Measurements from ENCODE around the gene SLC5A3. TPM values are rescaled to one million over a fixed set of nuclear protein-coding genes. Genes with fewer than 3 reads are reported as not detected.

Gene SLC5A3
- total RNA-seq, 4 donors from 2014 or later = 11.5 to 29.6 (median 24.4) TPM

DNA sequence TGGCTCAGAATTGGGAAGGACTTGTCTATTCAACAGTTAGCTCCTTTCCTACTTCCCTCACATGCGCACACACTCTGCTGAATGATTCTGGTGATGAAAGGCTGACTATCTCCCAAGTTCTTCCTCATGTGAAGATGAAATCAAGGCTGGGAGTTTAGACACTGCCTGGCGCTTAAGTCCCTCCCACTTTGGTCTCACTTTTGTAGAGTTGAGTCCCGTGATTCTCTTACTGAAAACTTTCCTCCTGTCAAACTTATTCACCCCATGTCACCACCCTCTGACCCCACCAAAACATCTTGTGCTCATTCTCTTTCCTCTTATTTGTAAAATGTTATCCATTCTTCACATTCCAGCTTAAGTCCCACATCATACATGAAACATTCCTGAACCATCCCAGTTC, 8.4 kb upstream of the SLC5A3 start:
- WGBS, 2 donors (ENCODE audit: low coverage in 1 of 2) = 57 to 69% methylated on average over 3 of the region's 3 CpGs
- no peak for ATAC-seq
- no peaks in the 10 kb centered on the region for H3K36me3 ChIP-seq
- H3K27me3 ChIP-seq = no peaks in the 10 kb centered on the region
- no peak overlapping the region for H3K27ac ChIP-seq
- TF ChIP-seq, protein P1, sequence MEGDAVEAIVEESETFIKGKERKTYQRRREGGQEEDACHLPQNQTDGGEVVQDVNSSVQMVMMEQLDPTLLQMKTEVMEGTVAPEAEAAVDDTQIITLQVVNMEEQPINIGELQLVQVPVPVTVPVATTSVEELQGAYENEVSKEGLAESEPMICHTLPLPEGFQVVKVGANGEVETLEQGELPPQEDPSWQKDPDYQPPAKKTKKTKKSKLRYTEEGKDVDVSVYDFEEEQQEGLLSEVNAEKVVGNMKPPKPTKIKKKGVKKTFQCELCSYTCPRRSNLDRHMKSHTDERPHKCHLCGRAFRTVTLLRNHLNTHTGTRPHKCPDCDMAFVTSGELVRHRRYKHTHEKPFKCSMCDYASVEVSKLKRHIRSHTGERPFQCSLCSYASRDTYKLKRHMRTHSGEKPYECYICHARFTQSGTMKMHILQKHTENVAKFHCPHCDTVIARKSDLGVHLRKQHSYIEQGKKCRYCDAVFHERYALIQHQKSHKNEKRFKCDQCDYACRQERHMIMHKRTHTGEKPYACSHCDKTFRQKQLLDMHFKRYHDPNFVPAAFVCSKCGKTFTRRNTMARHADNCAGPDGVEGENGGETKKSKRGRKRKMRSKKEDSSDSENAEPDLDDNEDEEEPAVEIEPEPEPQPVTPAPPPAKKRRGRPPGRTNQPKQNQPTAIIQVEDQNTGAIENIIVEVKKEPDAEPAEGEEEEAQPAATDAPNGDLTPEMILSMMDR (IDR thresholded peaks at IDR 0.05) = no peak
- TF ChIP-seq POLR2AphosphoS5 (IDR thresholded peaks at IDR 0.05) = no peak
- TF ChIP-seq POLR2A (IDR thresholded peaks at IDR 0.05) = no peak
- TF ChIP-seq EP300 (IDR thresholded peaks at IDR 0.05) = no peak
- no peaks in the 10 kb centered on the region for H3K9me3 ChIP-seq
- no peak overlapping the region for H3K4me3 ChIP-seq
- H3K4me1 ChIP-seq = no peaks in the 10 kb centered on the region

DNA sequence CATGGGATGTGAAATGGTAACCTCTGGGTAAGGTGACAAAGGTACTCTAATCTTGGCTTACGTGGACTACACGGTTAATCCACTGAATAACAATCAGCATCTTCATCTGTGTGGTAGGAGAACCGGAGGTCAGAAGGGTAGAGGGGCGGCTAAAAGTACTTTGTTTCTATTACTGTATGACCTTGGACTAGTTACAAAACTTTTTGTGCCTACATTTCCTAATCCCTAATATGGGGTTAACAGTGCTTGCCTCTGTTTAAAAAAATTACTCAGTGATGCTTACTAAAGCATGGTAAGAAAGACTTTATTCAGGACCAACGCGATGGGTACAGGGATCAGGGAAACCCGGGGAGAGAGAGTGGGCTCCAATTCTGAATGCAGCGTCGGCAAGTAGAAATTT, 1.7 kb upstream of the SLC5A3 start:
- ATAC-seq = no peak
- 81 to 90% methylated on average over 9 of the region's 9 CpGs for WGBS, 2 donors (ENCODE audit: low coverage in 1 of 2)
- Histone ChIP-seq H3K27me3 (no peaks in the 10 kb centered on the region), H3K9me3 (no peaks in the 10 kb centered on the region), H3K4me1 (peaks cover 0 to 38% (median 6%) of the 10 kb centered on the region in 3 donors), H3K27ac (peak overlapping the region in 2 of 4 donors; percentile 88 to 93), H3K36me3 (no peaks in the 10 kb centered on the region), H3K4me3 (no peak overlapping the region)
- TF ChIP-seq EP300 (IDR thresholded peaks at IDR 0.05) (no peak), POLR2AphosphoS5 (IDR thresholded peaks at IDR 0.05) (no peak), POLR2A (IDR thresholded peaks at IDR 0.05) (no peak)
- TF ChIP-seq, protein P1 (IDR thresholded peaks at IDR 0.05) = no peak

DNA sequence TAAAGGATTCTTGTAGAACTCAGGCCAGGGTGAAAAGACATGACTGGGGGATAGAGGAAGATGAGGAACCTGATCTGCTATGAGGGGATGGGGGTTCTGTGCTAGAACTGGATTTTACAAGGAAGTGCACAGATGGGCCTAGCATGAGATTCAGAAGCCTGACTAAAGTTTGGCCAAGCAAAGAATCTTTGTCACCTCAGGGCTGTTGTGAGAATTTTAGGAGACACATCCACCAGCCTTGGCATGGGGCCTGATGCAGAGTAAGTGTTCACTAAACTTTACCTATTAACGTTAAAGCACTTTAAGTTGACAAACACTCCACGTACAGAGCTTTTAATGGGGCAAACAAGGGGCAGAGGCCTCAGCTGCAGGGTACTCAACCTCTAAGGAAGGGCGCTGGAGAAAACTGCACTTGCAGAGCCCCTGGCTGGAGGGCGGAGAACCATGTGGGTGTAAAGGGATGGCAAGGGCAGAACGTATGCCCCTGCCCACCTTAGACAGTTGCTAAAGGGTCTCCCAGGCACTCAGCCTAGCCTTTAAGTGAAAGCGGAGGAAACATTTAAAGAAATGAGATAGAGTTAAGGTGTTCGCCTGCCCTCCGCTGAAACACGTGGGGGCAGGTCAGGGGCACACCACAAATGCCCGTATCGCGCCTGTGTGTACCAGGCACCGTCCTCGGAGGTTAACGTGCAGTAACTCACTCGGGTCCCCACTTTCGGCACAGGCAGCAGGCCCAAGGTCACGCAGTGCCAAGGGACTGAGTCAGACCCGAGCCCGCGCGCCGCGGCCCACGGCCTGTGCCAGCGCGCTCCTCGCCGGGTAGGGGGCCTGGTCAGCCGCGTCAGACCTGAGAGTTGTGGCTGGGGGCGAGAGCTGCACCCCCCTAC, 990 bp upstream of the SLC5A3 start:
- WGBS, 2 donors (ENCODE audit: low coverage in 1 of 2) = 60 to 87% methylated on average over 8 to 11 of the region's 32 CpGs

DNA sequence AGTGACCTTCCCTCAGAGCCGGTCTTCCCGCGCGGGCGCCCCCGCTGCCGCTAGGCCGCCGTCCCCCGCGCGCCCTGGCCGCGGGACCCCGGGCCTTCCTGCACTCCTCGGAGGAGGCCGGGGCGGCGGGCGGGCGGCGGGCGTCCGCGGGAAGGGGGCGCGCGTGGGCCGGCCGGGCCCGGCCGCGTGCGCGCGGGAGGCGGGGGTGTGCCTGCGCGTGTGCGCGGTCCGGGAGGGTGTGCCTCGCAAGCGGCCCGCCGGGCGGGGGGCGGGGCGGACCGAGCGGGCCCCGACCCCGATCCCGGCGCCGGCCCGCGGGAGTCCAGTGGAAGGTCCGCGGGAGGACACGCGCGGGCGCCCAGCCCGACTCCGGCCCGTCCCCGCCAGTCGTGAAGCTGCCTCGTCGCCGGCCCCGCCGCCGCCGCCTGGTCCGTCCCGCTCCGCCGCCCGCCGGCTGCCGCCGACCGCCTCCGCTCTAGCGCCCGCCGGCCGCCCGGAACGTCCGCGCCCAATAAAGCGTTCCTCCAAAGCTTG, 438 bp downstream of the SLC5A3 start:
- no peaks in the 10 kb centered on the region for H3K27me3 ChIP-seq
- peaks cover 6 to 58% (median 6%) of the 10 kb centered on the region in 3 donors for H3K4me1 ChIP-seq
- peak overlapping the region; percentile 80 to 84 for H3K4me3 ChIP-seq
- TF ChIP-seq EP300 (IDR thresholded peaks at IDR 0.05) (no peak), POLR2A (IDR thresholded peaks at IDR 0.05) (no peak)
- TF ChIP-seq, protein P1 (IDR thresholded peaks at IDR 0.05) = peak in 1 of 4 experiments; percentile 2
- WGBS, 2 donors (ENCODE audit: low coverage in 1 of 2) = 0% methylated on average over 24 to 25 of the region's 95 CpGs
- H3K9me3 ChIP-seq = no peaks in the 10 kb centered on the region
- peak overlapping the region in 3 of 4 donors; percentile 88 to 93 (median 91) for H3K27ac ChIP-seq
- ATAC-seq = peak; percentile 71
- H3K36me3 ChIP-seq = no peaks in the 10 kb centered on the region

More for the DNA sequence above, 990 bp upstream of the SLC5A3 start:
- Histone ChIP-seq H3K27me3 (no peaks in the 10 kb centered on the region), H3K4me1 (peaks cover 0 to 45% (median 6%) of the 10 kb centered on the region in 3 donors), H3K4me3 (peak overlapping the region; percentile 46 to 80), H3K36me3 (no peaks in the 10 kb centered on the region), H3K9me3 (no peaks in the 10 kb centered on the region), H3K27ac (peak overlapping the region; percentile 8 to 93 (median 90))
- peak; percentile 11 for TF ChIP-seq POLR2AphosphoS5 (IDR thresholded peaks at IDR 0.05)
- TF ChIP-seq, protein P1 (IDR thresholded peaks at IDR 0.05) = no peak
- TF ChIP-seq EP300 (IDR thresholded peaks at IDR 0.05) = no peak
- no peak for TF ChIP-seq POLR2A (IDR thresholded peaks at IDR 0.05)
- ATAC-seq = peak; percentile 37

Data from gastroesophageal sphincter (tissue), 4 donors.